Glutamatergic neuron (in vitro differentiated cells): ENCODE measurements around the gene PHLDA2. TPM values are rescaled to one million over a fixed set of nuclear protein-coding genes. Genes with fewer than 3 reads are reported as not detected.

Experiments used
- DNase-seq: peaks from one replicate; pipeline ENCODE4 v3.0.0; 2022
- H3K27ac Mint-ChIP-seq: one replicate; pipeline ENCODE4 v1.8.0; 2020; ENCODE audit warnings: mild to moderate bottlenecking, mixed read lengths, inconsistent platforms; ENCODE audit not compliant: unreplicated experiment
- H3K27me3 Mint-ChIP-seq: one replicate; pipeline ENCODE4 v1.8.0; 2020; ENCODE audit warnings: mild to moderate bottlenecking, moderate library complexity, mixed read lengths, inconsistent platforms; ENCODE audit not compliant: unreplicated experiment
- H3K36me3 Mint-ChIP-seq: one replicate; pipeline ENCODE4 v1.8.0; 2020; ENCODE audit warnings: mild to moderate bottlenecking, mixed read lengths, inconsistent platforms; ENCODE audit not compliant: unreplicated experiment
- H3K4me1 Mint-ChIP-seq: one replicate; pipeline ENCODE4 v1.8.0; 2020; ENCODE audit warnings: mild to moderate bottlenecking, low read depth, mixed read lengths, inconsistent platforms; ENCODE audit not compliant: unreplicated experiment
- H3K4me3 Mint-ChIP-seq: one replicate; pipeline ENCODE4 v1.8.0; 2020; ENCODE audit warnings: mild to moderate bottlenecking, mixed read lengths, inconsistent platforms; ENCODE audit not compliant: unreplicated experiment
- H3K9me3 Mint-ChIP-seq: one replicate; pipeline ENCODE4 v1.8.0; 2020; ENCODE audit warnings: mild to moderate bottlenecking, moderate library complexity, mixed read lengths, inconsistent platforms; ENCODE audit not compliant: unreplicated experiment
- CTCF ChIP-seq: fragments of 200-600 bp; sonication (generic); IDR thresholded peaks from one replicate; pipeline ENCODE4 v1.5.0; 2021; ENCODE audit not compliant: partially characterized antibody, unreplicated experiment
- total RNA-seq: library from RNA; stranded (reverse); fragmentation: NEBNext Ultra II Directional; extraction: Animal tissue kit (Norgen Biotek cat#: 25700); gene quantifications from one replicate; pipeline ENCODE4 v1.2.1, GENCODE V29; 2021; ENCODE audit not compliant: unreplicated experiment

Gene PHLDA2
- total RNA-seq, 1 donor from 2014 or later = 1.2 TPM

- Mint-ChIP-seq H3K9me3 (no peaks in the 10 kb centered on the region), H3K4me3 (no peak overlapping the region), H3K4me1 (peaks cover 16% of the 10 kb centered on the region), H3K27ac (no peak overlapping the region), H3K36me3 (no peaks in the 10 kb centered on the region), H3K27me3 (peaks cover 2% of the 10 kb centered on the region)
- DNase-seq = no peak
- TF ChIP-seq CTCF = no peak
These were observed 23.1 kb upstream of the PHLDA2 start for GRCh38 chr11:2952290-2952689.

GRCh38 chr11:2951231-2952110, 22.3 kb upstream of the PHLDA2 start:
- Mint-ChIP-seq H3K27me3 (peaks cover 2% of the 10 kb centered on the region), H3K36me3 (no peaks in the 10 kb centered on the region), H3K4me1 (peaks cover 18% of the 10 kb centered on the region), H3K27ac (no peak overlapping the region), H3K9me3 (no peaks in the 10 kb centered on the region), H3K4me3 (no peak overlapping the region)
- no peak for TF ChIP-seq CTCF
- no peak for DNase-seq

GRCh38 chr11:2950825-2951224, 21.6 kb upstream of the PHLDA2 start:
- Mint-ChIP-seq H3K9me3 (no peaks in the 10 kb centered on the region), H3K27ac (no peak overlapping the region), H3K27me3 (peaks cover 2% of the 10 kb centered on the region), H3K4me3 (no peak overlapping the region), H3K4me1 (peaks cover 23% of the 10 kb centered on the region), H3K36me3 (no peaks in the 10 kb centered on the region)
- no peak for TF ChIP-seq CTCF
- DNase-seq = no peak

GRCh38 chr11:2949920-2950319, 20.7 kb upstream of the PHLDA2 start:
- no peaks in the 10 kb centered on the region for H3K9me3 Mint-ChIP-seq
- DNase-seq = no peak
- peaks cover 30% of the 10 kb centered on the region for H3K4me1 Mint-ChIP-seq
- no peaks in the 10 kb centered on the region for H3K36me3 Mint-ChIP-seq
- H3K4me3 Mint-ChIP-seq = no peak overlapping the region
- TF ChIP-seq CTCF = no peak
- peaks cover 3% of the 10 kb centered on the region for H3K27me3 Mint-ChIP-seq
- no peak overlapping the region for H3K27ac Mint-ChIP-seq

- H3K9me3 Mint-ChIP-seq = peaks cover 2% of the 10 kb centered on the region
- TF ChIP-seq CTCF = no peak
- peak overlapping the region; percentile 1 for H3K27ac Mint-ChIP-seq
- no peaks in the 10 kb centered on the region for H3K36me3 Mint-ChIP-seq
- H3K27me3 Mint-ChIP-seq = peaks cover 8% of the 10 kb centered on the region
- peaks cover 33% of the 10 kb centered on the region for H3K4me1 Mint-ChIP-seq
- DNase-seq = no peak
- H3K4me3 Mint-ChIP-seq = no peak overlapping the region
These were observed 18.5 kb upstream of the PHLDA2 start for GRCh38 chr11:2947744-2948143.
